Colon (tissue), 2 donors: ENCODE measurements around the gene MRM2.

Experiments
- FAIRE-seq: peaks from 2 replicates; lab custom pipeline; 2012; peaks lifted over from hg19 to GRCh38; lab: Jason Lieb, UNC
- donor health status: control.
- donor health status: control.

Gene MRM2

GRCh38 chr7:2220506-2220905 is 21.5 kb downstream of the MRM2 start:
- FAIRE-seq = no peak

GRCh38 chr7:2220030-2220429 is 22.0 kb downstream of the MRM2 start:
- FAIRE-seq = no peak

GRCh38 chr7:2219606-2220005 is 22.4 kb downstream of the MRM2 start:
- no peak for FAIRE-seq

GRCh38 chr7:2219136-2219535 is 22.9 kb downstream of the MRM2 start:
- no peak for FAIRE-seq

GRCh38 chr7:2218444-2218785 is 23.6 kb downstream of the MRM2 start:
- FAIRE-seq = no peak

- no peak for FAIRE-seq
Observed at GRCh38 chr7:2217716-2218443, 24.1 kb downstream of the MRM2 start.

GRCh38 chr7:2217206-2217605 is 24.8 kb downstream of the MRM2 start:
- no peak for FAIRE-seq

- no peak for FAIRE-seq
Observed at GRCh38 chr7:2215851-2216250, 26.2 kb downstream of the MRM2 start.

- FAIRE-seq = no peak
Observed at GRCh38 chr7:2214636-2215035, 27.4 kb downstream of the MRM2 start.

GRCh38 chr7:2213551-2214215 is 28.3 kb downstream of the MRM2 start:
- FAIRE-seq = no peak

- FAIRE-seq = no peak
Observed at GRCh38 chr7:2212906-2213305, 29.1 kb downstream of the MRM2 start.

GRCh38 chr7:2211926-2212325 is 30.1 kb downstream of the MRM2 start:
- no peak for FAIRE-seq

- no peak for FAIRE-seq
Observed at GRCh38 chr7:2211259-2211880, 30.6 kb downstream of the MRM2 start.

GRCh38 chr7:2210551-2211258 is 31.3 kb downstream of the MRM2 start:
- FAIRE-seq = no peak

- no peak for FAIRE-seq
Observed at GRCh38 chr7:2209961-2210323, 32.1 kb downstream of the MRM2 start.

- FAIRE-seq = no peak
Observed at GRCh38 chr7:2209146-2209960, 32.7 kb downstream of the MRM2 start.

- FAIRE-seq = no peak
Observed at GRCh38 chr7:2208712-2209111, 33.3 kb downstream of the MRM2 start.

- FAIRE-seq = no peak
Observed at GRCh38 chr7:2205036-2205780, 36.8 kb downstream of the MRM2 start.

GRCh38 chr7:2204446-2204845 is 37.6 kb downstream of the MRM2 start:
- FAIRE-seq = no peak

- FAIRE-seq = no peak
Observed at GRCh38 chr7:2203766-2204300, 38.2 kb downstream of the MRM2 start.
